HG03103 (cell line): ENCODE measurements around the gene TK2.
"Not testable (repeated sequence)": the region's sequence is repeated elsewhere in the genome, so short reads cannot be mapped to it uniquely, and the experiment has no call there.

Experiments used
- ATAC-seq: cut with Tn5 transposase; IDR thresholded peaks from one replicate; pipeline ENCODE4 v1.9.1; 2021; ENCODE audit warnings: low read depth; ENCODE audit not compliant: unreplicated experiment

TK2 gene

DNA sequence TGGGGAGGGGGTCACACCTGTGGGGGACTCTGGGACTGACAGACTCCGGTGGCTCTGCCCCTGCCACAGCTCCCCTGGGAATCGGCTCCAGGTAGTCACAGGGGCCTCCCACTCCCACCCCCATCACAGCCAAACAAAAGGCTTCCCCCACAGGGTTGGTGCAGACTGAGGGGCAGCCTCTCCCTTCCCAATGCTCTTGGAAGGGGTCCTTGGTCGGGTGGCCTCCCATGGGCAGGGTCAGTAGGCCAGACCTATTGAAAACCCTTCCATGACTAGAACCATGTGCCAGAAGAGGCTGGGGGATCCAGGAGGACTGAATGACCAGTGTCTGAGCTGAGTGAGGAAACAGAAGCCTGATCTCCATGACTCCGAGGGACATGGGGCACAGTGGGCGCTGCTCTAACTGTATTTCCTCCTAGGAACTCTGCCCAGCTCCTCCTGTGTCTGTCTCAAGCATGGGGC, 28.6 kb downstream of the TK2 start:
- no peak for ATAC-seq

DNA sequence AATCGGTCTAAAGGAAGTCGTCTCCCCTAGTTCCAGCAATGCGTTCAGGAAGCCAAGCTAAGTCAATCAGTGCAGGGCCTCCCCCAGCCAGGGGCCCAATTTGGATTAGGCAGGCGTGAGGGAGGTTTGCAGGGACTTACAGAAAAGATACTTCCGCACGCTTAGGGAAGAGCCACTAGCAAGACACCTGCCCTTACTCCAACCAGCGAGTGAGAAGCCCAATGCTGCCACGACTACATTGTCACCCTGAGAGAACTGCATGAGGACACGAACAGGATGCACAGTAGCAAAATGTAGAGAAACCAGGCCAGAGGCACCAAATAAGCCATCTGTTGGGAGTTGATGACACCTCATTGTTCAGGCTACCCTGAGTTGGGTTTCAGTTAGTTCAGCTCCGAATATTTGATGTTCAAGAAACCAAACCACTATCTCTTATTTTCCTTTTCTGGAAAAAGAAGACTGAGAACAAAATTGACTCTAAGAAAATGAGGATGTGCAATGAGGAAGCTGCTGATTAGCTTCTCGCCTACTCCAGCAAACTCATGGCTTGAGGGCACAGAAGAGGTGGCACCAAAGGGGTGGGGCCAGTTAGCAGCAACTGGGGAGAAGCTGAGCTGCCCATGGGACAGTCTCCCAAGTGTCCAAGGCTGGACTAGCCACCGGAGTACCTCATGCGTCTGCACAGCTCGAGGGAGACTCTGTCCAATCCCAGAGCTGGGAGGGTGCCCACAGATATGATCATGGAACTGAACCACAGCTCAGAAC, 29.3 kb downstream of the TK2 start:
- ATAC-seq = no peak

GRCh38 chr16:66519482-66520373, 30.2 kb downstream of the TK2 start:
- ATAC-seq = no peak

GRCh38 chr16:66517586-66518263, 32.2 kb downstream of the TK2 start:
- no peak for ATAC-seq

- peak; percentile 94 for ATAC-seq
Measured at GRCh38 chr16:66516808-66517585, 32.9 kb downstream of the TK2 start.

DNA sequence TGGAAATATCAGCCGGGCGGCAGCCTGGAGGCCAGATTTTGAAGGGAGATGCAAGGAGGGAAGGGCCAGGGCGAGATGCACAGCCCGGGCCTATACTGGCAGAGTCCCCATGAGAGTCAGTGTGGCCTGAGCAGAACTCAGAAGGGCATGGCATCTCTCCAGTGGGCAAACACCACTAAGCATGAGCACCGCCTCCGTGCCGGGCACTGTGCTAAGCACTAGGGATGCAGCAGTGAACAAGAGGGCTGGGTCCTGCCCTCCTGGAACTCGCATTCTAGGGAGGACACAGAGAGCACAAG, 33.5 kb downstream of the TK2 start:
- no peak for ATAC-seq

DNA sequence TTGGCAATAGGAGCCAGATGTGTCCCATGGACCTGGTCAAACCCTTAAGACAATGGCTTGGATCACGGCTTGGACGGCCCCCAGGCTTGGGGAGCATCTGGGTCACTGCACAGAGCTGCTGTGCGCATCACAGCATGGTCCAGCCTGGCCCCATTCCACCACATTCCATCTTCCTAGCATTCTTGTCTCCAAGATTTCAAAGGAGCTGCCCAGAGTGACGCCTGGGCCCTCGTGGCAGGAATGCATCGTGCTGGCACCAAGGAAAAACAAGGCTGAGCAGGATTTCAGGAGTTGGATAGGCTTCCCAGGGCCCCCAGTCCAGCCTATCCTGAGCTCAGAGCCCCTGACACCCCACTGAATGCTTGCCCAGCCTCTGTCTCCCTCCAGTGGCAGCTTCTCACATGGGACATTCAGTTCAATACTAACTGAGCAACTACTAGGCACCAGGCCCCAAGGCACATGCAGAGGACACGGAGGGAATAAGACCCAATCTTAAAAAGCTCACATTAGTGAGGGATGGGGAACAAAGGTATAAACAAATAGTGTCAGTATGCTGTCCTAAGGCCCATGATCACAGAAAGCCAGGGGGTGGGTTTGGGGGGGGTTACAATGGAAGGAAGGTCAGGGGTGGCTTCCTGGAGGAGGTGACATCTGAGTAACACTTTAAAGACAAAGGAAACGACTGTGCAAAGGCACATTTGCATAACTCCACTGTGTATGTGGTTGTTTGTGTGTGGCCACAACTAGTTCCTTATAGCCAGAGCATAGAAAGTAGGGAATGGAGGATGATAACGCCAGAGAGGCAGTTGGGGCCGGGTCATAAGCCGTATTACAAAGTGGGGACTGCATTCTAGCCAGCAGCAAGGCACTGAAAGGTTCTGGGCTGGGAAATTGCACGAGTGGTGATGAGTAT, 34.1 kb downstream of the TK2 start:
- no peak for ATAC-seq

DNA sequence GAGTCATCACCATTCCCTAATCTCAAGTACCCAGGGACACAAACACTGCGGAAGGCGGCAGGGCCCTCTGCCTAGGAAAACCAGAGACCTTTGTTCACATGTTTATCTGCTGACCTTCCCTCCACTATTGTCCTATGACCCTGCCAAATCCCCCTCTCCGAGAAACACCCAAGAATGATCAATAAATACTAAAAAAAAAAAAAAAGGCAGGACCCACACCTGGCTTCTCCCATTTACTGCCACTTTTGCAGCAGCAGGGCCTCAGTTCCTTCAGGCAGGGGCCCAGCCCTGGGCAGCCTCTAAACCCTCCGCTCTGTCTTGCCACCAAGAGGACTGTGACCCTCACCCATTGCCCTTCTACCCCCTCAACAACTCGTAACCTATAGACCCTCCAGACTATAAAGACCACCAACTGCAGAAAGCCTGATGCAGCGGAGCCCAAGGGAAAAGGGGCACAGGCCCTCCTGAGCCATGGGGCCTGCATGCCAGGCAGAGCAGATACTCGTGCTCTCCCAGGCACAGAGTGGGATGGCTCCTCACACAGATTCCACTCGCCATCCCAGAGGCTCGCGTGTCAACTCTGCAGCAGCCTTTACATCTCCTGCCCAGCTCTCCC, 34.8 kb downstream of the TK2 start:
- not testable (repeated sequence) for ATAC-seq

GRCh38 chr16:66514391-66514790, 35.5 kb downstream of the TK2 start:
- not testable (repeated sequence) for ATAC-seq

GRCh38 chr16:66513111-66513723, 36.7 kb downstream of the TK2 start:
- ATAC-seq = no peak

DNA sequence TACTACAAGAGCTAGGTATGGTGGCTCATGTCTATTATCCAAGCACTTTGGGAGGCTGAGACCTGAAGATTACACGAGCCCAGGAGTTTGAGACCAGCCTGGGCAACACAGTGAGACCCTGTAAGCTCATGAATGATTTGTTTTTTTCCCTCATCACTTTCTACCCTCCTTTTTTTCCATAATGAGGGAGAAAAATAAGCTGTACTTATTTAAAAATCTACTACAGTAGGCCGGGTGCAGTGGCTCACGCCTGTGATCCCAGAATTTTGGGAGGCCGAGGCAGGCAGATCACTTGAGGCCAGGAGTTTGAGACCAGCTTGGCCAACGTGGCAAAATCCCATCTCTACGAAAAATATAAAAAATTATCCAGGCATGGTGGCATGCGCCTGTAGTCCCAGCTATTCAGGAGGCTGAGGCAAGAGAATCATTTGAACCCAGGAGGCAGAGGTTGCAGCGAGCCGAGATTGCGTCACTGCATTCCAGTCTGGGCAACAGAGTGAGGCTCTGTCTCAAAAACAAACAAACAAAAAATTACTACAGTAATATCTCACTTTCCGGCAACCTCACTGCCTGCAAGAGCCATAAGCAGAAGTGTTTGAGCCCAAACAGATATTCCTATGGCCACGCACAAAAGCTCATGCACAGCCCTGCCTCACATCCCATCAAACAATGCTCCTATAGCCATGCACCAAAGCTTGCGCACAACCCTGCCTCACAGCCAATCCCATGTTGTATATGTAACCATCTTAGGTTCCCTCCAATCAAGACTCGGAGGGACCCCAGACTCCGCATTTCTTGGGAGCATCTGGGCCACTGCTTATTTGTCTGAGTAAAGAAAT, 37.4 kb downstream of the TK2 start:
- no peak for ATAC-seq

- ATAC-seq = no peak
Measured at GRCh38 chr16:66511602-66512271, 38.2 kb downstream of the TK2 start.

GRCh38 chr16:66510711-66511601, 39.0 kb downstream of the TK2 start:
- ATAC-seq = no peak

DNA sequence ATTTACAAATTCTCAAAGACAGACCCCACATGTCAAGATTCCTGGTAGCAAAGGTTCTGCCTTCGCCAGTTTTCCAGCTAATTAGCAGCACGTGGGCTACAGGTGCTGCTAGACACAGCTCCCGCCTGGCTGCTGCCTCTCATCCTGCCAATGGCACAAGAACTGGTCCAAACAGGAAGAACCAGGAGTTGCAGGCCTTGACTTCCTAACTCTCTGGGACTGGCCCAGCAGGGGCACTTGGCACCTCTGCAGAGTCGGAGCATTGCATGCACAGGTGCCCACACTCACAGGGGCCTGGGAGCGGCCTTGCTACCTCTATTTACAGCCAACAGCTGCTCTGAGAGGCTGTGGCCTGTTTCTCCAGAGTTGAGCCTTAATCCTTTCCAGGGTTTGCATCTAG, 39.6 kb downstream of the TK2 start:
- no peak for ATAC-seq

DNA sequence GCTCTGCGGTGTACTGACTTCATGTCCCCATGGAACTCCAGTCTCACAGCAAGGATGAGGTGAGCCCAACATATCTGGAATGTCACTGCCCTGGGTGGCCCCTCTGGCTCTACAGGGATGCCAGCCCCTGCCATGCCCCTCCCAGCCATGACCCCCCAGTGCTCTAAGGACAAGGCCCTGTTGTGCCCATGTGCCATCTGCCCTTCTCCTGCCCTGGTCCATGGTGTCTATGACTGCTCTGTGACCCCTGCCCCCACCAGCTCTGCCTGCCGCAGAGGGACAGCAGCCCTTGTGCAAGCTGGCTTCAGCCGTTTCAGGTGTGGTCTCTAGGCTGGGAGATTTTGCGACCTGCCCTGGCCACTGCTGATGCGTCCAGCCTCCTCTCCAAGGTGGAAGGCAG, 40.3 kb downstream of the TK2 start:
- no peak for ATAC-seq

GRCh38 chr16:66508914-66509496, 40.9 kb downstream of the TK2 start:
- ATAC-seq = no peak
